Thoracic aorta (tissue), 2 donors: ENCODE data around the gene IL18R1. TPM values are rescaled to one million over a fixed set of nuclear protein-coding genes. Genes with fewer than 3 reads are reported as not detected.
A peak's percentile ranks its signal among the peaks of the same experiment; 100 is the strongest.

Experiments used
- ATAC-seq: fragments of 150-250 bp; one replicate; pipeline ENCODE4 v1.8.0; 2017; ENCODE audit warnings: low read depth; ENCODE audit not compliant: insufficient number of reproducible peaks, low FRiP score
- DNase-seq: peaks from one replicate; pipeline ENCODE4 v3.0.0-alpha.2; 2020; ENCODE audit warnings: low spot score
- H3K27ac ChIP-seq, 2 donors: fragments of 200-600 bp; sonication (generic); 1 replicate in 1 of 2; 2 replicates in 1 of 2; pipeline ENCODE4 v1.5.1; 2016; ENCODE audit warnings: mild to moderate bottlenecking in 2 of 2, moderate library complexity in 2 of 2
- H3K27me3 ChIP-seq: fragments of 200-600 bp; sonication (generic); replicated peaks from 2 replicates; pipeline ENCODE4 v1.6.0; 2016; ENCODE audit warnings: mild to moderate bottlenecking; ENCODE audit not compliant: insufficient read depth
- H3K36me3 ChIP-seq: fragments of 200-600 bp; sonication (generic); one replicate; pipeline ENCODE4 v1.5.1; 2016
- H3K4me1 ChIP-seq, 2 donors: fragments of 200-600 bp; sonication (generic); 1 replicate in 1 of 2; 2 replicates in 1 of 2; pipeline versions ENCODE4 v1.5.1 to v1.6.0; 2016; ENCODE audit warnings: low read depth in 2 of 2, mild to moderate bottlenecking in 1 of 2; ENCODE audit not compliant: control insufficient read depth in 1 of 2
- H3K4me3 ChIP-seq: fragments of 200-600 bp; sonication (generic); 2 replicates; pipeline ENCODE4 v1.5.1; 2016; ENCODE audit warnings: mild to moderate bottlenecking
- H3K9me3 ChIP-seq: fragments of 200-600 bp; sonication (generic); 2 replicates; pipeline ENCODE4 v1.5.1; 2016
- CTCF ChIP-seq: fragments of 200-600 bp; sonication (generic); IDR thresholded peaks from one replicate; pipeline ENCODE4 v1.5.1; 2019; ENCODE audit warnings: antibody characterized with exemption
- total RNA-seq, 2 donors: library from RNA; depleted of rRNA; stranded (reverse); fragments of >200 nt; gene quantifications; one replicate each; pipeline versions ENCODE4 v1.1.0 to v1.2.3, GENCODE V29; 2016

The IL18R1 gene
- 10 to 100 TPM in 1 of 2 donors, 1 to 10 TPM in 1; 9.3 to 22.2 TPM for total RNA-seq

GRCh38 chr2:102355526-102356380, at the start of gene IL18R1:
Gene IL18R1 (plus strand): TSS chr2:102355796. CDS start chr2:102362661, 6,865 bp downstream.
- Histone ChIP-seq H3K4me3 (peak within 1 kb of the TSS; percentile 88), H3K9me3 (no peaks in the 10 kb centered on the region), H3K27ac (peak within 1 kb of the TSS; percentile 36 to 41), H3K4me1 (peaks cover 0 to 5% of the 10 kb centered on the region in 2 donors), H3K36me3 (no peaks in the 10 kb centered on the region), H3K27me3 (no peaks in the 10 kb centered on the region)
- peak; percentile 90 for ATAC-seq
- DNase-seq = peak; percentile 18
- TF ChIP-seq CTCF = peak; percentile 83

DNA sequence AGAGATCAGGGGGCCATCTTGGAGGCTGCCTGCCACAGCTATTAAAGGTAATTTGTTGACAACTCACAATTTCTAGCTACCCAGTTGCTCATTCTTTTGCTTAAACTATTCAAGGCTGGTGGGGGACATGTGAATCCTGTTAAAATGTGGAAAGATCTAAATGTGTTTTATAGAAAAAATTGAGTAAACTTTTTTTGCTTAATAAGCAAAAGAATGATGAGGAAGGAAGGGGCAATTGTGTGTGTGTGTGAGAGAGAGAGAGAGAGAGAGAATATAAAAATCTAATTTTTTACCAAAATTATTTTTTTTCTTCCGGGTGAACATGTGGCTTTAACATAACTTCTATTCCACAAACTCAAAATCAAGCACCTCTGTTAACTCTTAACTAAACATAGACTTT, 49.5 kb upstream of the IL18R1 start:
- Histone ChIP-seq H3K36me3 (no peaks in the 10 kb centered on the region), H3K9me3 (no peaks in the 10 kb centered on the region), H3K27me3 (no peaks in the 10 kb centered on the region), H3K27ac (no peak overlapping the region), H3K4me1 (no peaks in the 10 kb centered on the region), H3K4me3 (no peak overlapping the region)
- DNase-seq = no peak
- no peak for ATAC-seq
- no peak for TF ChIP-seq CTCF

DNA sequence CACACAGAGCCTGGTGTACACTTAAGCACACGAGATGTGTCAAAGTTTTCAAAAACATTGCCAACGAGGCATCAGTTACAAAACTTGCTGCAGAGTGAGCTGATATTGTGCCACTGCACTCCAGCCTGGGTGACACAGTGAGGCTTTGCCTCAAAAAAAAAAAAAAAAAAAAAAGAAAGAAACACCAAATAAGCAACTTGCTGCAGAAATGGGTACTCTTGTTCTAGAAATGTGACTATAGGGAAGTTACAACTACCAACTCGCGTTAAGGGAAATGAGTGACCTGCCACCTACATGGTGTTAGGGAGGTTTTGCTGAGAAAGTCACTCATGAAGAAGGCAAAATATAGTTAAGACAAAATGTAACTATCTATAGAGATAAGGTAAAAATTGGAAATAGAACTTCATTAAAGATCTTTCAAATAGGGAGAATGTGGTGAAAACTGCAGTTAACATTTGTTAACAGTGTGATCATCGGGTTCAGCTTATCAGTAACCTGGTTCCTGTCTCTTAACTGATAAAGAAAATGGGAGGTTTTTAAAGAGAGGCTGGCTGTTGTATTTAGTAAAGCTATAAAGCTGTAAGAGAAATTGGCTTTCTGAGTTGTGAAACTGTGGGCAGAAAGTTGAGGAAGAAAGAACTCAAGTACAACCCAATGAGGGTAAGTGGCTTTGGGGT, 44.5 kb upstream of the IL18R1 start, which contains the start of gene IL1RL1:
Gene IL1RL1 (plus strand): TSS at position 600 of the 677 bp plus-strand sequence. CDS start 26,702 bp downstream, outside the sequence.
- Histone ChIP-seq H3K4me3 (no peak within 1 kb of the TSS), H3K36me3 (no peaks in the 10 kb centered on the region), H3K27me3 (no peaks in the 10 kb centered on the region), H3K9me3 (no peaks in the 10 kb centered on the region), H3K27ac (no peak within 1 kb of the TSS), H3K4me1 (no peaks in the 10 kb centered on the region)
- DNase-seq (no peak), ATAC-seq (no peak)
- TF ChIP-seq CTCF = no peak

DNA sequence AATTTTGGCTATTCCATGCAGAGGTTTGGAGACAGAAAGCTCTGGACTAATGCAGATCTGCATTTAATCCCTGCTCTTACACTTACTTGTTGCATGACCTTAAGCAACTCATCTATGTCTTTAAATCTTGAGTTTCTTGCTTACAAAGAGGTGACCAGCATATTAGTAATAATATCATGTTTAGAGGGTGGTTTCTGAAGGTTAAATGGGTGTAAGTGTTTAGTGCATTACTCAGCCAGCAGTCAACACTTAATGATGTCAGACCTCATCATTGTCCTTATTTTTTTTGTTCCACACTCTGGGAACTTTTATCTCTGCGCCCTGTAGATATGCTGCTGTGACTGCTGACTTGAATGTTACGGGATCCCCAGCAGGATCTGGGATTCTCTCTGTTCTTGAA, 42.6 kb upstream of the IL18R1 start:
- H3K27me3 ChIP-seq = no peaks in the 10 kb centered on the region
- DNase-seq (no peak), ATAC-seq (no peak)
- no peak overlapping the region for H3K27ac ChIP-seq
- H3K4me3 ChIP-seq = no peak overlapping the region
- H3K4me1 ChIP-seq = no peaks in the 10 kb centered on the region
- no peaks in the 10 kb centered on the region for H3K9me3 ChIP-seq
- no peak for TF ChIP-seq CTCF
- no peaks in the 10 kb centered on the region for H3K36me3 ChIP-seq

DNA sequence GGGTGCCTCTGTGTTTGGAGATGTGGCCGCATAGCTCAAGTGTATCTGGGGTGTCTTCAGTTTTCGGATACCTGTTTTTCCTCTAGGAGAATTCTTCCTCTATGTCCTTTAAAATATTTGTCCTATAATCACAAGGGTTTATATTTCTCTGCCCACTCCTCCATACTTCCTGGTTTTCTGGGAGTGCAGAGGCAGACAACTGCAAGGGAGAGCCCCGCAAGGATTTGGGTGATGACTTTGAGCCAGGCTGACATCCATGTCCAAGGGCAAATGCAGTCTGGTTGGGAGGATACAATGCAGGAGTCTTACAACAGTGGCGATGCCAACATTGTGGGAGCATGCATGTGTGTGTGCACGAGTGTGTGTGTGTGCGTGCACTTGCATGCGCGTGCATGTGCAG, 42.1 kb upstream of the IL18R1 start:
- no peak for TF ChIP-seq CTCF
- DNase-seq (no peak), ATAC-seq (no peak)
- H3K27ac ChIP-seq = no peak overlapping the region
- H3K36me3 ChIP-seq = no peaks in the 10 kb centered on the region
- no peaks in the 10 kb centered on the region for H3K9me3 ChIP-seq
- H3K4me3 ChIP-seq = no peak overlapping the region
- no peaks in the 10 kb centered on the region for H3K4me1 ChIP-seq
- no peaks in the 10 kb centered on the region for H3K27me3 ChIP-seq
